Osteoblast (primary cell): ENCODE data around the gene FHL5. TPM values are rescaled to one million over a fixed set of nuclear protein-coding genes. Genes with fewer than 3 reads are reported as not detected.
A peak's percentile ranks its signal among the peaks of the same experiment; 100 is the strongest.

Experiments
- DNase-seq: peaks from one replicate; pipeline ENCODE4 v3.0.0; 2011; ENCODE audit warnings: low spot score, mixed read lengths; ENCODE audit not compliant: insufficient read length; ENCODE audit errors: missing footprints
- H2AFZ ChIP-seq: 2 replicates; pipeline ENCODE4 v1.6.0; 2011; ENCODE audit warnings: mild to moderate bottlenecking, low read length
- H3K27ac ChIP-seq: 2 replicates; pipeline ENCODE4 v1.5.1; 2011; ENCODE audit warnings: mild to moderate bottlenecking, low read depth, low read length, moderate library complexity
- H3K27me3 ChIP-seq: 2 replicates; pipeline ENCODE4 v1.6.0; 2012; ENCODE audit warnings: mild to moderate bottlenecking, control low read depth, inconsistent platforms, low read length, moderate library complexity; ENCODE audit not compliant: insufficient read depth
- H3K36me3 ChIP-seq: 2 replicates; pipeline ENCODE4 v1.5.1; 2011; ENCODE audit warnings: mild to moderate bottlenecking, low read length, control low read depth, moderate library complexity; ENCODE audit not compliant: insufficient read depth
- H3K4me1 ChIP-seq: 2 replicates; pipeline ENCODE4 v1.5.1; 2011; ENCODE audit warnings: mild to moderate bottlenecking, low read length, control low read depth, moderate library complexity; ENCODE audit not compliant: insufficient read depth
- H3K4me2 ChIP-seq: 2 replicates; pipeline ENCODE4 v1.6.0; 2011; ENCODE audit warnings: mild to moderate bottlenecking, low read length; ENCODE audit not compliant: insufficient read depth
- H3K4me3 ChIP-seq: fragments of 200-600 bp; sonication (generic); 3 replicates; pipeline ENCODE4 v1.5.1; 2012; ENCODE audit warnings: mild to moderate bottlenecking, low read length, inconsistent platforms; ENCODE audit not compliant: insufficient read depth
- H3K79me2 ChIP-seq: 2 replicates; pipeline ENCODE4 v1.6.0; 2012; ENCODE audit warnings: mild to moderate bottlenecking, low read length, control low read depth, inconsistent platforms; ENCODE audit not compliant: insufficient read depth
- H3K9me3 ChIP-seq: 2 replicates; pipeline ENCODE4 v1.5.1; 2011; ENCODE audit warnings: low read depth, low read length, control low read depth
- H4K20me1 ChIP-seq: 2 replicates; pipeline ENCODE4 v1.6.0; 2012; ENCODE audit warnings: mild to moderate bottlenecking, low read length, control low read depth; ENCODE audit not compliant: insufficient read depth
- total RNA-seq: library from RNA; depleted of rRNA; stranded (reverse); fragments of >200 nt; gene quantifications from 2 replicates; pipeline ENCODE4 v1.2.3, GENCODE V29; 2012
- TF ChIP-seq, protein P1 (sequence below): IDR thresholded peaks from 2 replicates; pipeline ENCODE4 v1.5.1; 2011; ENCODE audit warnings: mild to moderate bottlenecking, low read depth, low read length, moderate library complexity; ENCODE audit errors: extremely low read depth

FHL5 gene
- total RNA-seq, 1 donor, result not detected

DNA sequence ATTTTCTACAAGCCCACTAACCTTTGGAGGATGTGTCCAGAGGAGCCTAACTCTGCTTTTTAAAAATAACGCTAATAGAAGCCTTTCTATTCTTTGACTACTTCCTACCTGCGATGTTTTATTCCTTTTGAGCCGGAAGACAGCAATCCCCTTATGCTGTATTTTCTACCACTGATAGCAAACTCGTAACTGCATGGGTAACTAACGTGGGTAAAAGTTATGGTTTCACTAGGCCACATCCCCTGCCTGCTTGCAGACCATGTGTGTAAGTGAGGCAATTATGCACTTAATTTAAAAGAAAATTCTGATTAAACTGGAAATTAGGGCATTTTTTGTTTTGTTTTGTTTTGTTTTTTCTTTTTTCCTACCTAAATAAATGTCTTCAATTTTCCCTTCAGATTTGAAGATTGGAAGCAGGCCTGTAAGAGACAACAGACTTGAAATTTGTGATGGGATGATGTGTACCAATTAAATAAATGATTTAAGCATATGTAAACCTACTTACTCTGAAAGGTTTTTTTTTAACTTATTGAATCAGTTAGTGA lies 40.4 kb upstream of the FHL5 start:
- TF ChIP-seq, protein P1, sequence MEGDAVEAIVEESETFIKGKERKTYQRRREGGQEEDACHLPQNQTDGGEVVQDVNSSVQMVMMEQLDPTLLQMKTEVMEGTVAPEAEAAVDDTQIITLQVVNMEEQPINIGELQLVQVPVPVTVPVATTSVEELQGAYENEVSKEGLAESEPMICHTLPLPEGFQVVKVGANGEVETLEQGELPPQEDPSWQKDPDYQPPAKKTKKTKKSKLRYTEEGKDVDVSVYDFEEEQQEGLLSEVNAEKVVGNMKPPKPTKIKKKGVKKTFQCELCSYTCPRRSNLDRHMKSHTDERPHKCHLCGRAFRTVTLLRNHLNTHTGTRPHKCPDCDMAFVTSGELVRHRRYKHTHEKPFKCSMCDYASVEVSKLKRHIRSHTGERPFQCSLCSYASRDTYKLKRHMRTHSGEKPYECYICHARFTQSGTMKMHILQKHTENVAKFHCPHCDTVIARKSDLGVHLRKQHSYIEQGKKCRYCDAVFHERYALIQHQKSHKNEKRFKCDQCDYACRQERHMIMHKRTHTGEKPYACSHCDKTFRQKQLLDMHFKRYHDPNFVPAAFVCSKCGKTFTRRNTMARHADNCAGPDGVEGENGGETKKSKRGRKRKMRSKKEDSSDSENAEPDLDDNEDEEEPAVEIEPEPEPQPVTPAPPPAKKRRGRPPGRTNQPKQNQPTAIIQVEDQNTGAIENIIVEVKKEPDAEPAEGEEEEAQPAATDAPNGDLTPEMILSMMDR, result no peak

GRCh38 chr6:96528193-96528592 lies 34.7 kb upstream of the FHL5 start:
- H3K9me3 ChIP-seq, result no peaks in the 10 kb centered on the region
- H3K27me3 ChIP-seq, result no peaks in the 10 kb centered on the region
- no peak overlapping the region for H3K4me3 ChIP-seq
- DNase-seq, result no peak
- H4K20me1 ChIP-seq, result no peaks in the 10 kb centered on the region
- no peak overlapping the region for H3K4me2 ChIP-seq
- H3K79me2 ChIP-seq, result peaks cover 2% of the 10 kb centered on the region
- TF ChIP-seq, protein P1, result no peak
- no peak overlapping the region for H3K27ac ChIP-seq
- H3K4me1 ChIP-seq, result peaks cover under 1% of the 10 kb centered on the region
- H3K36me3 ChIP-seq, result peaks cover 55% of the 10 kb centered on the region
- no peak overlapping the region for H2AFZ ChIP-seq

More for the DNA sequence above, 40.4 kb upstream of the FHL5 start:
- Histone ChIP-seq H2AFZ (peak overlapping the region; percentile 98), H3K4me1 (peaks cover 16% of the 10 kb centered on the region), H3K36me3 (peaks cover 19% of the 10 kb centered on the region), H3K9me3 (no peaks in the 10 kb centered on the region), H3K27ac (peak overlapping the region; percentile 97), H3K4me3 (peak overlapping the region; percentile 96), H3K27me3 (no peaks in the 10 kb centered on the region), H4K20me1 (no peaks in the 10 kb centered on the region), H3K4me2 (peak overlapping the region; percentile 84), H3K79me2 (peaks cover 29% of the 10 kb centered on the region)
- DNase-seq, result no peak

GRCh38 chr6:96532399-96532798 lies 30.5 kb upstream of the FHL5 start:
- H3K4me3 ChIP-seq, result no peak overlapping the region
- no peak overlapping the region for H3K4me2 ChIP-seq
- H3K27ac ChIP-seq, result no peak overlapping the region
- no peaks in the 10 kb centered on the region for H3K27me3 ChIP-seq
- H3K9me3 ChIP-seq, result no peaks in the 10 kb centered on the region
- TF ChIP-seq, protein P1, result no peak
- H4K20me1 ChIP-seq, result no peaks in the 10 kb centered on the region
- H2AFZ ChIP-seq, result no peak overlapping the region
- H3K36me3 ChIP-seq, result peaks cover 45% of the 10 kb centered on the region
- peaks cover 2% of the 10 kb centered on the region for H3K79me2 ChIP-seq
- DNase-seq, result no peak
- no peaks in the 10 kb centered on the region for H3K4me1 ChIP-seq

- no peaks in the 10 kb centered on the region for H4K20me1 ChIP-seq
Observed at GRCh38 chr6:96537726-96538125, 25.2 kb upstream of the FHL5 start.

More at GRCh38 chr6:96537726-96538125, 25.2 kb upstream of the FHL5 start:
- Histone ChIP-seq H3K36me3 (peaks cover 46% of the 10 kb centered on the region), H3K79me2 (no peaks in the 10 kb centered on the region), H3K27me3 (no peaks in the 10 kb centered on the region), H3K27ac (no peak overlapping the region), H3K4me3 (no peak overlapping the region), H2AFZ (no peak overlapping the region), H3K4me2 (no peak overlapping the region), H3K4me1 (no peaks in the 10 kb centered on the region), H3K9me3 (no peaks in the 10 kb centered on the region)
- DNase-seq, result no peak
- TF ChIP-seq, protein P1, result no peak
